ENCODE data around the gene FLRT3.
A peak's percentile ranks its signal among the peaks of the same experiment; 100 is the strongest.

Gene FLRT3
- 0 to 0.20 reads per million in 2 donors for total RNA-seq

GRCh38 chr20:14337400-14338171, at the start of gene FLRT3:
FLRT3 (minus strand) TSS chr20:14337612; CDS start chr20:14327506, 10,106 bp downstream.
- DNase-seq = peak in 1 of 5 experiments; percentile 19

- DNase-seq = no peak
Observed at GRCh38 chr20:14386726-14387125, 49.3 kb upstream of the FLRT3 start.

- DNase-seq = no peak
Observed at GRCh38 chr20:14385176-14385740, 47.8 kb upstream of the FLRT3 start.

GRCh38 chr20:14384416-14385175, 47.2 kb upstream of the FLRT3 start:
- DNase-seq = no peak

GRCh38 chr20:14383335-14383734, 45.9 kb upstream of the FLRT3 start:
- no peak for DNase-seq

- DNase-seq = no peak
Observed at GRCh38 chr20:14378326-14378725, 40.9 kb upstream of the FLRT3 start.

- no peak for DNase-seq
Observed at GRCh38 chr20:14375416-14375985, 38.1 kb upstream of the FLRT3 start.

- DNase-seq = no peak
Observed at GRCh38 chr20:14374196-14374595, 36.8 kb upstream of the FLRT3 start.

GRCh38 chr20:14361509-14362345, 24.3 kb upstream of the FLRT3 start:
- no peak for DNase-seq

- no peak for DNase-seq
Observed at GRCh38 chr20:14360416-14360815, 23.0 kb upstream of the FLRT3 start.

- DNase-seq = no peak
Observed at GRCh38 chr20:14355791-14356190, 18.4 kb upstream of the FLRT3 start.

GRCh38 chr20:14344746-14345145, 7.3 kb upstream of the FLRT3 start:
- DNase-seq = no peak

- DNase-seq = no peak
Observed at GRCh38 chr20:14343491-14344065, 6.2 kb upstream of the FLRT3 start.

GRCh38 chr20:14342918-14343317, 5.5 kb upstream of the FLRT3 start:
- DNase-seq = no peak

GRCh38 chr20:14341801-14342200, 4.4 kb upstream of the FLRT3 start:
- no peak for DNase-seq

GRCh38 chr20:14336686-14337085, 726 bp downstream of the FLRT3 start:
- no peak for DNase-seq

GRCh38 chr20:14335052-14335451, 2.4 kb downstream of the FLRT3 start:
- no peak for DNase-seq

GRCh38 chr20:14334306-14334930, 3.0 kb downstream of the FLRT3 start:
- no peak for DNase-seq

- no peak for DNase-seq
Observed at GRCh38 chr20:14333721-14334120, 3.7 kb downstream of the FLRT3 start.

GRCh38 chr20:14332866-14333265, 4.5 kb downstream of the FLRT3 start:
- DNase-seq = no peak

GRCh38 chr20:14331646-14332045, 5.8 kb downstream of the FLRT3 start:
- DNase-seq = no peak

- no peak for DNase-seq
Observed at GRCh38 chr20:14319704-14320103, 17.7 kb downstream of the FLRT3 start.
